NCI-H128 (cell line): Measurements from ENCODE around the gene FURIN.
"Not testable (repeated sequence)": the region's sequence is repeated elsewhere in the genome, so short reads cannot be mapped to it uniquely, and the experiment has no call there.

Source experiments
- DNase-seq: peaks from one replicate; lab custom pipeline; 2025; ENCODE audit not compliant: unreplicated experiment; lab: John Stamatoyannopoulos, UW

FURIN gene

DNA sequence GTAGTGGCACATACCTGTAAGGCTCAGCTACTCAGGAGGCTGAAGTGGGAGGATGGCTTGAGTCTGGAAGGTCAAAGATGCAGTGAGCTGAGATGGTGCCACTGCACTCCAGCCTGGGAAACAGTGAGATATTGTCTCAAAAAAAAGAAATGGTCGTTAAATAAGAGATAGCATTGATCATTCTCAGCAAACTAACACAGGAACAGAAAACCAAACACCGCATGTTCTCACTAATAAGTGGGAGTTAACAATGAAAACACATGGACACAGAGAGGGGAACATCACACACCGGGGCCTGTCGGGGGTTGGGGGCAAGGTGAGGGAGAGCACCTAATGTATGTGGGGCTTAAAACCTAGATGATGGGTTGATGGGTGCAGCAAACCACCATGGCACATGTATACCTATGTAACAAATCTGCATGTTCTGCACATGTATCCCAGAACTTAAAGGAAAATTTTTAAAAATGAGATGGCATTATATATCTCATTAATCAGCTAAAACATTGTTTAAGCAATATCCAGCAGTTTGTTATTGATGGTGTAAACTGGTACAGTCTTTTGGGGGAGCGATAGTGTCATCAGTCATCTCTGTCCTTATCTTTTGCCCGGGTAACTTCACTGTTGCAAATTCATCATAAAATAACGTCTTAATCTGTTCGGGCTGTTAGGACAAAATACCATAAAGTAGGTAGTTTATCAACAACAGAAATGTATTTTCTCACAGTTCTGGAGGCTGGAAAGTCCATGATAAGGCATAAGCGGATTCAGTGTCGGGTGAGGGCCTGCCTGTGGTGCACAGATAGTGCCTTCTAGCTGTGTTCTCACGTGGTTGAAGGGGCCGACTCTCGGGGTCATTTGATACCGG, 33.0 kb downstream of the FURIN start:
- no peak for DNase-seq

DNA sequence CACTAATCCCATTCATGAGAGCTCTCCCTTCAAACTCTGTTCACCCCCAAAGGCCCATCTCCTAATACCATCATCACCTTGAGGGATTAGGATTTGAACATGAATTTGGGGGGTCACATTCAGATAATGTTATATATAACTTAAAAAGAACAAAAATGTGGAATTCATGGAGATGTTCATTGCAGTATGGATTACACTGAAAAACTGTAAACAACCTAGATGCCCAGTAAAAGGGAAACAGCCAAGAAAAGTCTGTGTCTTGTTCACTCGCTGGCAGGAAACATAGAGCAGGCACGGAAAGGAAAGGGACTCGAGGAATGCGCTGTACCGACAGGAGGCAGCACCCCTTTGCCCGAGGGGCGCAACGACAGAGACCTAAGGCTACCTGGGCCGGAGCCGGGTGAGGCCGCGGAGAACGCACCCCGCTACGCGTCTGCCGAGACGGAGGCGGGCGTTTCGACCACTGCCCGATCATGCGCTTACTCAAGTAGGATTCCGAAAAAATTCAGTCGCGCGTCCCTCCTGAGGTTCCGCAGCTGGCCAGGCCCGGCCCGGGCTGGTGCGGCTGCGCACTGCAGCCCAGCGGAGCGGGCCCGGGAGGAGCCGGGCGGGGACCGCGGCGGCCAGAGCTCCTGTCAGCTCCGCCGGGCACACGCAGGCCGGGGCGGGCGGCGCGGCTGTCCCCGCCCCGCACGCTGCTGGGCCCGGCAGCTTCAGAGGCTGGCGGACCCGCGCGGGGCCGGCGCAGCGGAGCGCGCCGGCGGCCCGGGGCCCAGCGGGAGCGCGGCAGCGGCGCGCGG, 33.9 kb downstream of the FURIN start:
- DNase-seq = peak; percentile 25

GRCh38 chr15:90902840-90903732, 34.7 kb downstream of the FURIN start, which contains the start of gene MAN2A2:
TSS of gene MAN2A2 (plus strand) at chr15:90903302. CDS start at chr15:90904208, 906 bp downstream.
- DNase-seq = no peak

- no peak for DNase-seq
Observed at GRCh38 chr15:90903733-90904536, 35.5 kb downstream of the FURIN start.

GRCh38 chr15:90904746-90905145, 36.4 kb downstream of the FURIN start:
- DNase-seq = no peak

- DNase-seq = no peak
Observed at GRCh38 chr15:90905306-90906180, 37.2 kb downstream of the FURIN start.

GRCh38 chr15:90906181-90906849, 37.9 kb downstream of the FURIN start:
- no peak for DNase-seq

- no peak for DNase-seq
Observed at GRCh38 chr15:90907051-90907660, 38.8 kb downstream of the FURIN start.

DNA sequence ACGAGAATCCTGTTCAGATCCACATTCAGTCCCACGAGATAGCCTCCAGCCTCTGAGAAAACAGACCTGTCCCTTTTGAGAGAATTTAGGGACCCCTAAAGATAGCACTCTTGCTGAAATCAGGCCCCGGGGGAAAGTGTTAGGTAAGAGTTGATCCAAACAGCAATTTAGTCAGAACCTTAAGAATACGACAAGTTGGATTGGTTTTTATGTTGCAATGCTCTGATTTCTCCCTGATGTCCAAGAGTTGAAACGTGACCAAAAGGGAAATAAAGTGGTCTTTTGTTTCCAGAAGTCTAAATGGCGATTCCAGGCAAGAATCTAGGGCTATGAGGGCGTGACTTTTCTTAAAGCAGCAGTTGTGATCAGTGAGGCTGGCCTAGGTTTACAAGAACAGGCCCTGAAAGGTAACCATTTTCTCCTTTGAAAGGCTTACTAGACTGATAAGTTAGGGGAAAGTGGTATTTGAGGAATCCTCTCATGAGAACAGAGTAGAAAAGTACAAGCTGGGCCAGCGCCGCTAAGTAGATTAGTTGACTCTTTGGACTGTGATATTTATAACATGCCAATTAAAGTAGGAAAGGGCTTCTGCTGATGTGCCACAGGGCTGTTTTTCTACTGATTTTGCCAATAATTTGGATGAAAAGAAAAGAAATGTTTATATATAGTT, 39.6 kb downstream of the FURIN start:
- DNase-seq = no peak

GRCh38 chr15:90909449-90909848, 41.1 kb downstream of the FURIN start:
- DNase-seq = not testable (repeated sequence)

DNA sequence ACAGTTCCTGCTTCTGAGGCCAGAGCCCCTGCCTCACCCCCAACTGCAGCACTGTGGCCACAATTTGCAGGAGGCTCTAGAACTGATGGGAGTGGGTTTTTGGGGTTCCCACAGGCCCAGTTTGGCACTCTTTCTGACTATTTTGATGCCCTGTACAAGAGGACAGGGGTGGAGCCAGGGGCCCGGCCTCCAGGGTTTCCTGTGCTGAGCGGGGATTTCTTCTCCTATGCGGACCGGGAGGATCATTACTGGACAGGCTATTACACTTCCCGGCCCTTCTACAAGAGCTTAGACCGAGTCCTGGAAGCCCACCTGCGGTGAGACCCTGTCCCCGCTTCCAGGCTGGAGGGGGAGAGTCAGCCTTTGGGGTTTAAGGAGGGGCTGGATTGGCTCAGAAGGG, 41.6 kb downstream of the FURIN start:
- no peak for DNase-seq

GRCh38 chr15:90910441-90911301, 42.3 kb downstream of the FURIN start:
- no peak for DNase-seq

- DNase-seq = no peak
Observed at GRCh38 chr15:90911302-90911623, 42.9 kb downstream of the FURIN start.

GRCh38 chr15:90911906-90912769, 43.8 kb downstream of the FURIN start:
- no peak for DNase-seq

DNA sequence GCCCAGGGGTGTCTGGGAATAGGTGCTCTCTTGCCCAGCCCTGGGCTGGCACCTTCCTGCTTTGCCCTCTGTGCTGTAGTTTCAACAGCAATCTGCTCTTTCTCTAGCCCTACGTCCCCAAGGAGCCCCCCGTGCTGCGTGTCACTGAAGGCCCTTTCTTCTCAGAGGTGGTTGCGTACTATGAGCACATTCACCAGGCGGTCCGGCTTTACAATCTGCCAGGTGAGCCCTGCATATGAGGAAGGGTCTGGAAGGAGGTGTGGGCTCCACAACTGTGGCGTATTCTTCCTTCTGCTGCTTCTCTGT, 44.3 kb downstream of the FURIN start:
- DNase-seq = no peak

DNA sequence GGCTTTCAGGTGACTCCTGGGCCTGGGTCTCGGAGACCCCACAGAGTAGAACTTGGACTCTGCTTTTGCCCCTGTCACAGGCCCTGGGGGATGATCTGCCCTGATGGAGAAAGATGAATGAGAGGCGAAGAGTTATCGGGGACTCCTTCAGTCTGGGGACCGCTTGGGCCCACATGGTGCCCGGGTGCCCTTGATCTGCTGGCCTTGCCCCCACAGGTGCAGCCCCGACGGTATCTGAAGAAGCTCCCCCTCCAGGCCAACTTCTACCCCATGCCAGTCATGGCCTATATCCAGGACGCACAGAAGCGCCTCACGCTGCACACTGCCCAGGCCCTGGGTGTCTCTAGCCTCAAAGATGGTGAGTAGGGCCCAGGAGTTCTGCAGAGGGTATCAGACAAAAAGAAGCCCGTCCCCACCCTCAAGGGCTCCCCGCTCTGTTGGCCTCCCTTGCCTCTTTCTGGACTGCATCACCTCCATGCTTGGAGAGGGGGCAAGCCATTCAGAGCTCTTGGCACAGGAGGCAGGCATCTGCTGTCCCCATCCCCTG, 45.1 kb downstream of the FURIN start:
- DNase-seq = no peak
